ENCODE measurements around the gene PRRX1. TPM values are rescaled to one million over a fixed set of nuclear protein-coding genes. Genes with fewer than 3 reads are reported as not detected.

PRRX1 gene
- total RNA-seq, 3 donors from 2014 or later, result not detected

DNA sequence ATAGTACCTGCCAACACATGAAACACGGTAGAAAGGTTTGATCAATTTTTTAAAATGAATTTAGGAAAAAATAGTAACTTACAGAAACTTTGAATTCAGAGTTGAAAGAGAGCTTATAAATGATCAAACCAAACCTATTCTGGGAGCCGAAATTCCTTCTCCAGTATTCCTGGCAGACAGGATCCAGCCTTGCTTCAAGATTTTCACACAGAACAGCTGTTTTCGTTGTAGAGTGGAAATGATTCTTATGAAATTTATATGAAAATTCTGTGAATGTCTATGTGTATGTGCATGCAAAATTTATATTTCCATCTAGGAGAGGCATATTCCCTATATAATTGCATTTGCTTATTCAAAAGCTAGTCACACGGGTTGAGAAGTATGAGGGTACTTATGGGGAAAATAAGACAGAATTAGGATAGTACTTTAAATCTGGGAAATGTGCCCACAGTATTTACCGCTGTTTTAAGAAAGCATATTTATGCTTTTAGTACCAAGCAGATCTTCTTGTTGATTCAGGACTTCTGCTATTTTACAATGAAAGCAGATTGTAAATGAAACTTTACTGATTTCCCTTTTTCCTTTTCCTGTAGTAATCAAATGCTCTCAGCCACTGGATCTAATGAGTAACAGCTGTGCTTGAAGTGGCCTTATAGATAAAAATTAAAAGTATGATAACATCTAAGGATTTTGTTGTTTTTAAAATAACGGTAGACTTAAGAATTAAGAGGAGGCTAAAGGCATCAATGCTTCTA, 30.4 kb downstream of the PRRX1 start:
- Mint-ChIP-seq H3K4me1 (ENCODE audit: low read depth) (no peaks in the 10 kb centered on the region), H3K36me3 (ENCODE audit: insufficient read depth) (no peaks in the 10 kb centered on the region), H3K27me3 (ENCODE audit: low read depth) (peaks cover 21% of the 10 kb centered on the region), H3K4me3 (no peak overlapping the region), H3K9me3 (no peaks in the 10 kb centered on the region)
- DNase-seq (no peak), ATAC-seq (no peak)

DNA sequence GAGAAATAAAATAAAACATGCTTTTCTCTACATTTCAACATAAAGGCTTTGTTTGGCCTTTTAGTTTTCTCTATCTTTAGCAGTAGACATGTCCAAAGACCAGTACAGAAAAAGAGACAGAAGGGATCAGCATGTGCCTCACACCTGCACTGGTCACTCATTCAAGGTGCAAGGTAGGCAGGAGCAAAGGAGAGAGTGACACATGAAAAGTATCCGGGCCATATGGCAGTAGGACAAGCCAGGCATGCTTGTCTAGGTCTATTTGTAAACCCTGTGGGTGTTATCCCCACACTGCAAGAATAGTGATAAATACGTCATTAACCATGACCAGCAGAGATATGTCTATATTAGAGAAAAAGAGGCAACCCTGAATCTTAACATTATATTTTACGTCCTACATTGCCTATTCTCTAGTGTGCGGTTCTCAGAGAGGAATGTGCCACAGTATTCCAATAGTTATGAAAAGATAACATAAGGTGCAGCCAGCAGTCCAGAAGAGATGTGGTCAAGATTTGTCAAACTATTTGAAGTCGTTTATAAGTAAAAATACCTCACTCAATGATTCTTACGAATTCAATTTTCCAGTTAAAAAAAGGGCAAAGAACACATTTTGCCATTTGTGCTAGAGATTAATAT, 32.1 kb downstream of the PRRX1 start:
- Mint-ChIP-seq H3K9me3 (no peaks in the 10 kb centered on the region), H3K27me3 (ENCODE audit: low read depth) (peaks cover 15% of the 10 kb centered on the region), H3K4me1 (ENCODE audit: low read depth) (no peaks in the 10 kb centered on the region), H3K36me3 (ENCODE audit: insufficient read depth) (no peaks in the 10 kb centered on the region), H3K4me3 (no peak overlapping the region)
- DNase-seq (no peak), ATAC-seq (no peak)

DNA sequence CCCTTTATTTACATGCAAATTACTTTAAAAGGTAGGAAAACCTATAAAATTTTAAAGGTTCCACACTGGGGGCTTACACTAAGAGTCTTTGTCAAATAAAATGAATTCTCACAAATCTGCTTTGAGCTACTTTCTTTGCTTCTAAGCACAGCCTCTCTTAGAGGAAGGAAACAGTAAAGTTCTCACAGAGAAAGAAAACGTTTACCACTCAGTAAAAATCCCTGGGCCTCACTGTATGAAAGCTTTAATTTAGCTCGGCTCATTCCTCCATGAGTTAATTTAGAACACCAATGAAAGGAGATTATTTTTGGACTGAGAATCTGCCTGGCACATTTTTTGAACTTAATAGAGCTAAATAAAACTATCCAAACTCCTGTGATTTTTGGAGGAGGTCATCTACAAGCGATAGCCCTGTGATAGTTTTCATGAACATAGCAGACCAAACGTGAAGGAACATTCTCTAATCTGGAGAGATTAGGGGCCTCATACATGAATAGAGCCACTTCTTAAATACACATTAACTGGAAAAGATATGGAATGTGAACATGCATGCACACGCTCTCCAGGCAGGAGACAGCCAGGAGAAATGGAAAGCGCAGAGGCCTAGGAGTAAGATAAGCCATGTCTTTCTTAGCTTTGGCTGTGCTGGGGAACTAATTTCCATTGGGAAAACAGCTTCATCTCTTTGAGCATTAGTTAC, 32.8 kb downstream of the PRRX1 start:
- Mint-ChIP-seq H3K4me1 (ENCODE audit: low read depth) (no peaks in the 10 kb centered on the region), H3K36me3 (ENCODE audit: insufficient read depth) (no peaks in the 10 kb centered on the region), H3K4me3 (no peak overlapping the region), H3K9me3 (no peaks in the 10 kb centered on the region), H3K27me3 (ENCODE audit: low read depth) (peaks cover 13% of the 10 kb centered on the region)
- DNase-seq (no peak), ATAC-seq (no peak)

DNA sequence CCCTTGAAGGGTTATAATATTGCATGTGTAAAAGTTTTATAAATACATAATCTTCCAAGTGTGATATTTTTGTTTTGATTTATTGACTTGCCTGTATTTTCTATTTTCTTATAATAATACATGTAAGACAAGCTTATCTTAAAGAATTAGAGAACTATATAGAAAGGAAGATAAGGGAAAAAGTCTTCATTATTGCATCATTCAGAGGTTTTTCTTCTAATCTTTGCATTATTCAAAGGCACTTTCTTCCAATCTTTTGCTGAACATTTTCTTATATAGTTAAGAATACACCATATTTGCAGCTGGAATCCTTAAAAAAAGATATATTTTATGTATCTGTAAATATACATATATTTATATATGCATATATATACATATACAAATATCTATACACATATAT, 33.4 kb downstream of the PRRX1 start:
- peaks cover 12% of the 10 kb centered on the region for H3K27me3 Mint-ChIP-seq (ENCODE audit: low read depth)
- ATAC-seq, result no peak
- no peak overlapping the region for H3K4me3 Mint-ChIP-seq

DNA sequence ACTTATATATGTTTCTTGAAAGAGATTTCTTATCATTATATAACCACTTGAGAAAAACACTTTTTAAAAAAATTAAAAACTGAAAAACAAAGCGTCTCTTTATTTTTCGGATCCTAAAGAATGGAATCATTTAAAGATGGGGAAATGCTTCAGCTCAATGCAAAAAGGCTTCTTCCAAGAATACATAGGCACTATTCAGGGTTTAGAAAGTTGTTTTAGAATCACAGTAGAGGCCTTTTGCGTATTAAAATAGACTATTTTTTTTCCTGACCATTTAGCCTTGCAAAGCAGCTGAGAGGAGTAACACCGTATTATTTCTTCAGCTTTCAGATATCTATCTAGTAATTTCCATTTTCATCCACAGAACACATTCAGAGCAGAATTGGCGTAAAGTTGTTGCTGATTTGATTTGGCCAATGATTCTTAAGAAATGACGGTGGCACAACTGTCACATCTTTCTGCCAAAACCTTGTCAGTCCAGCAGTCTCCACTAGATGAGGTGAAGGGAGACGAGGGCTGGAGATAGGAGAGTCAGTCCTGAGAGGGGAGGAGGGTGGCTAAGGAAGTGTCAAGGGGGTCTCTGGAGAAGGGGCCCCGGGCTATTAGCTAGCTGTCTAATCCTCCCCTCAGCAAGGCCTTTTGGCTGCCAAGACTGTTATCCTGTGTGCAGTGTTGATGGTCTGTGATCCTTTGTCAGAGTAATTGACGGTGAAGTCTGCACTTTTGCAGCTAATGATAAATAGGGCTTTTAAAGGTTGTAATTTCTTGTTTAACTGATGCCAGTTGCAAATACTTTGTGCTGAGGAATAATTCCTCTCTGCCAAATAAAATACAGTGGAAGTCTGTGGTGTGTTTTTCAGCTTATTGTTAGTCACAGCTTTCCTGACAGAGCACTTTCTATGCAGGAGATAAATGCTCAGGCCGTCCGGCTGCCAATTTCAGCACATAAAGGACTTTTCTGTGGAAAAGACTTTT, 34.7 kb downstream of the PRRX1 start:
- Mint-ChIP-seq H3K4me3 (no peak overlapping the region), H3K4me1 (ENCODE audit: low read depth) (no peaks in the 10 kb centered on the region)

More for the DNA sequence above, 33.4 kb downstream of the PRRX1 start:
- Mint-ChIP-seq H3K36me3 (ENCODE audit: insufficient read depth) (no peaks in the 10 kb centered on the region), H3K4me1 (ENCODE audit: low read depth) (no peaks in the 10 kb centered on the region), H3K9me3 (no peaks in the 10 kb centered on the region)
- DNase-seq, result no peak

DNA sequence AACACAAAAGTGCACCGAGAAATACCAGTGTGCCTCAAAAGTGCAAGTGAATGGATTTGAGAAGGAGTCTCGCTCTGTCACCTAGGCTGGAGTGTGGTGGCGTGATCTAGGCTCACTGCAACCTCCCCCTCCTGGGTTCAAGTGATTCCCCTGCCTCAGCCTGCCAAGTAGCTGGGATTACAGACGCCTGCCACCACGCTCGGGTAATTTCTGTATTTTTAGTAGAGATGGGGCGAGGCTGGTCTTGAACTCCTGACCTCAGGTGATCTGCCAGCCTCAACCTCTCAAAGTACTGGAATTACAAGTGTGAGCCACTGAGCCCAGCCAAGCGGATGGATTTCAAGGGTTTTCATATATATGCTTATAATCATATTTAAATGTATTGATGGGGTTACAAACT, 35.8 kb downstream of the PRRX1 start:
- Mint-ChIP-seq H3K4me3 (no peak overlapping the region), H3K9me3 (no peaks in the 10 kb centered on the region), H3K36me3 (ENCODE audit: insufficient read depth) (no peaks in the 10 kb centered on the region), H3K27me3 (ENCODE audit: low read depth) (peaks cover 4% of the 10 kb centered on the region), H3K4me1 (ENCODE audit: low read depth) (no peaks in the 10 kb centered on the region)
- ATAC-seq, result no peak
- no peak for DNase-seq

More for the DNA sequence above, 34.7 kb downstream of the PRRX1 start:
- no peaks in the 10 kb centered on the region for H3K36me3 Mint-ChIP-seq (ENCODE audit: insufficient read depth)
- DNase-seq, result no peak
- no peaks in the 10 kb centered on the region for H3K9me3 Mint-ChIP-seq
- no peak for ATAC-seq
- peaks cover 4% of the 10 kb centered on the region for H3K27me3 Mint-ChIP-seq (ENCODE audit: low read depth)

DNA sequence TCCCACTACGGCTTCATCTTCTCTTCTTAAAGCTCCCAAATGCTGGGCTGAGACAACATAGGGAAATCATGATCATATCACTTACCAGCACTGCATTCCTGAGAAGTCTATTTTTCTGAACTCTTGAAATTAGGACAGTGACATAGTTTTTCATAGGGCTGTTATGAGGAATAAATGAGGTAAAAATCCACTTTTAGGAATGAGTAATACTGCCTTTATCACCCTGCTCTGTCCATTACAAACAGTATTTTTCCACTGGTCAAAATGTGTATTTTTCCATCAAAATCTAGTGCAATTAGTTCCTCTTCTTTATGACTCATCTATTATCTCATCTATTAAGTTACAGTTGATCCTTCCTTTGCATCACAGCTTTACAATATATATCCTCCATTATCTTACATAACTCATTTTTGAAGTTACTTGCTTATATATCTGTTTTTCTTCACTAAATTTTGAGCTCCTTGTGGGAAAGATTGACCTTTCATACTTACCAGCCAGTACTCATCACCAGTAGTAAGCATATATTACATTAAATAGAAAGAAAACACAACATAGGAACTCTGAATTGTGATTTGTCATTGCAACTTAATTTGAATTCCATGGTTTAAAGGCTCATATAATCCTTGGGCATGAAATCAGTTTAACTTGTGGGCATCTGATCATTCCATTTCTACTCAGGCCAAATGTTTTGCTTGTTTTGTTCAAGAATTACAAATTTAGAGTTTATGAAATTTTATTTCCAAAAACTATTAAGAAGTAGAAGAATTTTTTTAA, 37.1 kb downstream of the PRRX1 start:
- no peaks in the 10 kb centered on the region for H3K4me1 Mint-ChIP-seq (ENCODE audit: low read depth)
- H3K36me3 Mint-ChIP-seq (ENCODE audit: insufficient read depth), result no peaks in the 10 kb centered on the region
- no peak overlapping the region for H3K4me3 Mint-ChIP-seq
- H3K27me3 Mint-ChIP-seq (ENCODE audit: low read depth), result no peaks in the 10 kb centered on the region
- ATAC-seq, result no peak
- DNase-seq, result no peak
- no peaks in the 10 kb centered on the region for H3K9me3 Mint-ChIP-seq

DNA sequence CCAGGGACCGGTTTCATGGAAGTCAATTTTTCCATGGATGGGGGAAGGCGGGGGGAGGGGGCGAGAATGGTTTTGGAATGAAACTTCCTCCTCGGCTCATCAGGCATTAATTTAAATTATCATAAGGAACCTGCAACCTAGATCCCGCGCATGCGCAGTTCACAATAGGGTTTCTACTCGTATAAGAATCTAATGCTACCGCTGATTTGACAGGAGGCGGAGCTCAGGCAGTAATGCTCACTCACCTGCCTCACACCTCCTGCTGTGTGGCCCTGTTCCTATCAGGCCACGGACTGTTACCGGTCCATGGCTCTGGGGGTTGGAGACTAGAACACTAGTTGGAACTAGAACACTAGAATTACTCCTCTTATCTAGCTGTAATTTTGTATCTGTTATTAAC, 38.0 kb downstream of the PRRX1 start:
- no peaks in the 10 kb centered on the region for H3K4me1 Mint-ChIP-seq (ENCODE audit: low read depth)

DNA sequence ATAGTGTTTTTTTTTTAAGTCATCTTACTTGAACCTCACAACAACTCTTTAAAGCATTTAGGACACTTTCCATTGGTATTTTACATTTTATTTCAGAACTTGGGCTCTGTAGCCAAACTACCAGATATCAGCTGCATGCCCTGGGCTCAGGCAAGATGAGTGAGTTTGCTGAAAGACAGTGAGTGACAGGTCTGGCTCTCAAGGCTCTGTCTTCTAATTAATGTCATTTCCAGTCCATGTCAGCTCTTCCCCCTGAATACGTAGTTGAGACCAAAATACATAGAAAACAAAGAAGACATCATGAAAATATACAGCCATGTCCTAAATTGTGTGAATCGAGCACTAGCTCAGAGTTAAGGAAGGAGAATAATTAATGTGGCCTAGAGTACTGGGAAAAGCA, 39.7 kb downstream of the PRRX1 start:
- no peak overlapping the region for H3K4me3 Mint-ChIP-seq
- H3K9me3 Mint-ChIP-seq, result no peaks in the 10 kb centered on the region
- DNase-seq (no peak), ATAC-seq (no peak)
- no peaks in the 10 kb centered on the region for H3K36me3 Mint-ChIP-seq (ENCODE audit: insufficient read depth)
- H3K4me1 Mint-ChIP-seq (ENCODE audit: low read depth), result no peaks in the 10 kb centered on the region
- H3K27me3 Mint-ChIP-seq (ENCODE audit: low read depth), result no peaks in the 10 kb centered on the region

More for the DNA sequence above, 38.0 kb downstream of the PRRX1 start:
- no peak for DNase-seq
- H3K36me3 Mint-ChIP-seq (ENCODE audit: insufficient read depth), result no peaks in the 10 kb centered on the region
- ATAC-seq, result no peak
- no peaks in the 10 kb centered on the region for H3K27me3 Mint-ChIP-seq (ENCODE audit: low read depth)
- H3K4me3 Mint-ChIP-seq, result no peak overlapping the region
- no peaks in the 10 kb centered on the region for H3K9me3 Mint-ChIP-seq

DNA sequence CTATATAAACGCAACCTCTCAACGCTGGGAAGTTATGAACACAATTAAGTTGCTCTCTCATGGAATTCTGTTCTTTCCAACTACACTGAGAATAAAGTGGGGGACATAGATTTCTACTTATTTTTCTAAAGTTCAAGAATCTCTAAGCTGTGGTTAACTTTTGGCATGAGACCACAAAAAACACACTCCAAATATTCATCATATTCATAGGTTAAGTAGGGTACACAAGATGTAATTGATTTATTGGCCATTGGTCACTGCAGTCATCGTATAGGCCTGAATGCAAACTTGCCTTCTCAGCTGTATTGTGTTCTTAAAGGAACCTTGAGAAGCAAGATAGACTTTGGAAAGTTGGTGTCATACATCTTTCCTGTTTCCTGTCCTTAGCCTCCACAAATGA, 40.3 kb downstream of the PRRX1 start:
- H3K4me1 Mint-ChIP-seq (ENCODE audit: low read depth), result no peaks in the 10 kb centered on the region
- DNase-seq (no peak), ATAC-seq (no peak)
- H3K27me3 Mint-ChIP-seq (ENCODE audit: low read depth), result no peaks in the 10 kb centered on the region
- no peak overlapping the region for H3K4me3 Mint-ChIP-seq
- H3K9me3 Mint-ChIP-seq, result peaks cover 3% of the 10 kb centered on the region
- no peaks in the 10 kb centered on the region for H3K36me3 Mint-ChIP-seq (ENCODE audit: insufficient read depth)

DNA sequence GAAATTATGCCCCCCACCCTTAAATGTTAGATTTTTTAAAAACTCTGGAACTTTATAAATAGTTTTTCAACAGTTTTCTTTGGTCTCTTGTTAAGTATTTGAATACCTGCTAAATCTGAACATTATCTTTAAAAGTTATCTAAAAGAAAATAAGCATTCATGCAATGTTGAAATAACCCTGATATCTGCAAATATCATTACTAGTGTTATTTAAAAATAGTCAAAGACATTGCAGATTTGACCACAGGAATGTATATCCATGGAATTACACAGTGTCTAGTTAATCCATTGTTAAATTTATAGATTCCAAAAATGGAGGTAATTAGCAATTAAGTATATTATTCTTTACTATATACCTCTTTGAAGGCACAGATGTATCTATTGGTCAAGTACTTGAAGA, 42.0 kb downstream of the PRRX1 start:
- H3K4me1 Mint-ChIP-seq (ENCODE audit: low read depth), result no peaks in the 10 kb centered on the region
- H3K27me3 Mint-ChIP-seq (ENCODE audit: low read depth), result no peaks in the 10 kb centered on the region
- ATAC-seq (no peak), DNase-seq (no peak)
- H3K36me3 Mint-ChIP-seq (ENCODE audit: insufficient read depth), result no peaks in the 10 kb centered on the region
- peaks cover 3% of the 10 kb centered on the region for H3K9me3 Mint-ChIP-seq
- no peak overlapping the region for H3K4me3 Mint-ChIP-seq

DNA sequence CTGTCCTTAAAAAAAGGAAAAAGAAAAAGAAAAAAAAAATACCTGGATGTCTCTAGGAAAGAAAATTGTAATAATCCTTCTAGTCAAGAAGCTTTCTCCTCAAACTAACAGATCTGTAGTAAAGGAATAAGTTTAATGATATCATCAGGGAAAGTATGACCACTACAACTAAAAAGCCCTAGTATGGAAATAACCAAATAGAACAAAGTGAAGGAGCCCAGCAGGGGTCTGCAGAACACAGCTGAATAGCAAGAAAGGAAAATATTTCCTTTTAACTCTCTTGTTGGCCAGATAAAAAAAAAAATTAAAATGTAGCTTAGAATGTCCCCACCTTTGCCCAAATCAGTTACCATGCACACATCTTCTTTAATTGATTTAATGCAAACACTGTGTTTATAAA, 43.2 kb downstream of the PRRX1 start:
- no peaks in the 10 kb centered on the region for H3K27me3 Mint-ChIP-seq (ENCODE audit: low read depth)
- ATAC-seq (no peak), DNase-seq (no peak)
- no peak overlapping the region for H3K4me3 Mint-ChIP-seq
- H3K9me3 Mint-ChIP-seq, result peaks cover 3% of the 10 kb centered on the region
- H3K36me3 Mint-ChIP-seq (ENCODE audit: insufficient read depth), result no peaks in the 10 kb centered on the region
- H3K4me1 Mint-ChIP-seq (ENCODE audit: low read depth), result no peaks in the 10 kb centered on the region

DNA sequence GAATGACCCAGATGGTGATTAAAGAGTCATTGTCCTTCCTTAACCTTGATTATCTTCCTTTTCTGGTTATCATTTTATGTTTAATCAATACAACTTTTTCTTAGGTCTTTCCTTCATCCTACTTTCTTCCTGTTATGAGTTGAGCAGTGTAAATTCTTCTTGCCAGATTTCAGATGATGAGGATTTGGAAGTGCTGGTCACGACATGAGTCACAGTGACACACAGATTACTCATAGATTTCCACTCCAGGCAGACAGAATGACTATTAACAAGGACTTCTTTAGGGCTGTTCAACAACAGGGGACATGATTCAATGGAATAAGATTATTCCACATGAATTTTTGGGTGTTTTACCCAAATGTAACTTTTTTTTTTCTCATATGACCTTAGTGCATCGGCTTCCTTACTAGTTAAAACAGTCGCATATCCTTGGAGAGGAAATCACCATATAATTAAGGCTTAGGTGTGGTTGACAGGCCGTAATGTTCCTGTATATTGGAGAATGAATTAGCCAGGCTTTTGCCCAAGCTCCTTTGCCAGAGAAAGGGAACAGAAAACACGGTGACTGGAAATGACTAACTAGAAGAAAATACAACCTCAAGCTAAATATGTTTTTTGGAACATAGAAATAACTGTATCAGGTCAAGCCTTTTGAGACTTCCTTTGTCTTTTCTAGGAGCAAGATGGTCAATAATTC, 44.2 kb downstream of the PRRX1 start:
- ATAC-seq (no peak), DNase-seq (no peak)
- H3K4me1 Mint-ChIP-seq (ENCODE audit: low read depth), result no peaks in the 10 kb centered on the region
- no peaks in the 10 kb centered on the region for H3K27me3 Mint-ChIP-seq (ENCODE audit: low read depth)
- no peak overlapping the region for H3K4me3 Mint-ChIP-seq
- H3K9me3 Mint-ChIP-seq, result peaks cover 3% of the 10 kb centered on the region
- H3K36me3 Mint-ChIP-seq (ENCODE audit: insufficient read depth), result no peaks in the 10 kb centered on the region

Data from activated T-cell treated with anti-CD3 and anti-CD28 coated beads, Interleukin-2, amount 50 U/mL, for 4 hours (primary cell).